Tibial nerve (tissue), 4 donors: ENCODE results near the gene TBC1D4. TPM values are rescaled to one million over a fixed set of nuclear protein-coding genes. Genes with fewer than 3 reads are reported as not detected.

Experiments used
- DNase-seq, 2 donors: peaks; one replicate each; pipeline ENCODE4 v3.0.0-alpha.2; 2019; ENCODE audit warnings: low spot score in 2 of 2
- H3K27ac ChIP-seq, 4 donors: fragments of 200-600 bp; sonication (generic) in 3 of 4; one replicate each; pipeline ENCODE4 v1.5.1; 2017 to 2019; ENCODE audit warnings: mild to moderate bottlenecking in 1 of 4
- H3K27me3 ChIP-seq, 2 donors: fragments of 200-600 bp; sonication (generic) in 1 of 2; one replicate each; pipeline versions ENCODE4 v1.5.1 to v1.6.0; 2017 to 2019
- H3K36me3 ChIP-seq, 3 donors: fragments of 200-600 bp; sonication (generic); one replicate each; pipeline ENCODE4 v1.5.1; 2018 to 2019
- H3K4me1 ChIP-seq, 4 donors: fragments of 200-600 bp; sonication (generic) in 3 of 4; one replicate each; pipeline ENCODE4 v1.5.1; 2017 to 2019
- H3K4me3 ChIP-seq, 4 donors: fragments of 200-600 bp; sonication (generic) in 3 of 4; one replicate each; pipeline ENCODE4 v1.5.1; 2017 to 2019; ENCODE audit warnings: mild to moderate bottlenecking in 1 of 4, moderate library complexity in 1 of 4
- H3K9me3 ChIP-seq, 4 donors: fragments of 200-600 bp; sonication (generic) in 3 of 4; one replicate each; pipeline ENCODE4 v1.5.1; 2017 to 2019
- CTCF ChIP-seq, 5 experiments: fragments of 200-600 bp in 3 of 5; fragments of 450-650 bp in 2 of 5; sonication (generic) in 3 of 5; IDR thresholded peaks; one replicate each; pipeline ENCODE4 v1.5.1; 2016 to 2019; ENCODE audit warnings: antibody characterized with exemption in 5 of 5, mild to moderate bottlenecking in 3 of 5, moderate library complexity in 2 of 5
- EP300 ChIP-seq, 2 donors: sonication (generic); formaldehyde crosslinking; IDR thresholded peaks; one replicate each; pipeline ENCODE4 v1.6.1; 2017; ENCODE audit warnings: antibody characterized with exemption in 2 of 2, mild to moderate bottlenecking in 1 of 2
- POLR2A ChIP-seq, 2 donors: fragments of 450-650 bp; IDR thresholded peaks; one replicate each; pipeline ENCODE4 v1.6.1; 2017; ENCODE audit warnings: antibody characterized with exemption in 2 of 2, mild to moderate bottlenecking in 2 of 2, moderate library complexity in 2 of 2
- WGBS, 2 donors: methylation state at CpG; one replicate each; pipeline ENCODE4 v1.1.5; 2018; 5-methylcytosine and 5-hydroxymethylcytosine counted together
- total RNA-seq, 4 donors: library from RNA; depleted of rRNA; stranded (reverse); fragments of >200 nt; gene quantifications; one replicate each; pipeline ENCODE4 v1.1.0, GENCODE V29; 2016

The TBC1D4 gene
- total RNA-seq, 4 donors from 2014 or later, result 17.7 to 45.4 (median 33.4) TPM

- Histone ChIP-seq H3K36me3 (peaks cover 0 to 5% (median 0%) of the 10 kb centered on the region in 3 donors), H3K4me3 (no peak overlapping the region), H3K9me3 (no peaks in the 10 kb centered on the region), H3K27ac (no peak overlapping the region), H3K27me3 (no peaks in the 10 kb centered on the region), H3K4me1 (peaks cover 0 to 19% (median 0%) of the 10 kb centered on the region in 4 donors)
- WGBS, 2 donors, result 92 to 94% methylated on average over 7 of the region's 7 CpGs
- DNase-seq, result no peak
- TF ChIP-seq CTCF (IDR thresholded peaks at IDR 0.05) (no peak), EP300 (IDR thresholded peaks at IDR 0.05) (no peak), POLR2A (IDR thresholded peaks at IDR 0.05) (no peak)
Measured at GRCh38 chr13:75469047-75469446, 12.9 kb downstream of the TBC1D4 start.

DNA sequence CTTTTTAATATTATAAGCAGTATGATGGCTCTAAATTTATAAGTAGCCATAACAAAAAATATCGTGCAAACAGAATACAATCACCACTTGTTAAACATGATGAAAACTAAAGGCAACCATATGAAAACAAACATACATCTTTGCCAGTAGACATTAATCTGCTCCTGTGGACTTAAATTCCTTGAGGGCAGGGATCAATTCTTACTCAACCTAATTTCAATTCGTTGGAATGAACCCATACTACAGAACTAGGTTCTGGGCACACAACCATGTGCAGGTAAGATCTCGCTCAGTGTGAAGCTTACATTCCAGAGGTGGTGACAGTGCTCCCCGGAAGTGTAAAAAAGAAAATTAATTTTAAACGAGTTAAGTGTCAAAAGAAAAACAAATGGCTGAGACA lies 13.4 kb downstream of the TBC1D4 start:
- H3K9me3 ChIP-seq, result no peaks in the 10 kb centered on the region

GRCh38 chr13:75468098-75468497 lies 13.9 kb downstream of the TBC1D4 start:
- Histone ChIP-seq H3K36me3 (peaks cover 0 to 5% (median 0%) of the 10 kb centered on the region in 3 donors), H3K4me3 (no peak overlapping the region), H3K27me3 (no peaks in the 10 kb centered on the region), H3K9me3 (no peaks in the 10 kb centered on the region), H3K4me1 (peaks cover 0 to 17% (median 0%) of the 10 kb centered on the region in 4 donors), H3K27ac (peak overlapping the region in 2 of 4 donors; percentile 33 to 57)
- no peak for DNase-seq
- 32 to 47% methylated on average over 1 of the region's 1 CpG for WGBS, 2 donors
- no peak for TF ChIP-seq CTCF (IDR thresholded peaks at IDR 0.05)
- no peak for TF ChIP-seq EP300 (IDR thresholded peaks at IDR 0.05)
- no peak for TF ChIP-seq POLR2A (IDR thresholded peaks at IDR 0.05)

More for the DNA sequence above, 13.4 kb downstream of the TBC1D4 start:
- peaks cover 0 to 5% (median 0%) of the 10 kb centered on the region in 3 donors for H3K36me3 ChIP-seq
- DNase-seq, result no peak
- TF ChIP-seq CTCF (IDR thresholded peaks at IDR 0.05) (no peak), POLR2A (IDR thresholded peaks at IDR 0.05) (no peak), EP300 (IDR thresholded peaks at IDR 0.05) (no peak)
- WGBS, 2 donors, result 68 to 72% methylated on average over 5 of the region's 5 CpGs
- peak overlapping the region in 1 of 4 donors; percentile 57 for H3K27ac ChIP-seq
- H3K4me3 ChIP-seq, result no peak overlapping the region
- peaks cover 0 to 19% (median 0%) of the 10 kb centered on the region in 4 donors for H3K4me1 ChIP-seq
- no peaks in the 10 kb centered on the region for H3K27me3 ChIP-seq

GRCh38 chr13:75467040-75467728 lies 14.8 kb downstream of the TBC1D4 start:
- Histone ChIP-seq H3K4me3 (no peak overlapping the region), H3K9me3 (no peaks in the 10 kb centered on the region), H3K27me3 (no peaks in the 10 kb centered on the region), H3K27ac (peak overlapping the region in 1 of 4 donors; percentile 57), H3K36me3 (peaks cover 0 to 5% (median 0%) of the 10 kb centered on the region in 3 donors), H3K4me1 (peaks cover 0 to 10% (median 0%) of the 10 kb centered on the region in 4 donors)
- no peak for DNase-seq
- 92 to 96% methylated on average over 3 of the region's 3 CpGs for WGBS, 2 donors
- TF ChIP-seq CTCF (IDR thresholded peaks at IDR 0.05) (no peak), POLR2A (IDR thresholded peaks at IDR 0.05) (no peak), EP300 (IDR thresholded peaks at IDR 0.05) (no peak)

- Histone ChIP-seq H3K4me1 (peaks cover 0 to 10% (median 0%) of the 10 kb centered on the region in 4 donors), H3K36me3 (peaks cover 0 to 5% (median 0%) of the 10 kb centered on the region in 3 donors), H3K9me3 (no peaks in the 10 kb centered on the region), H3K27ac (no peak overlapping the region), H3K4me3 (no peak overlapping the region), H3K27me3 (no peaks in the 10 kb centered on the region)
- DNase-seq, result no peak
- TF ChIP-seq EP300 (IDR thresholded peaks at IDR 0.05) (no peak), POLR2A (IDR thresholded peaks at IDR 0.05) (no peak), CTCF (IDR thresholded peaks at IDR 0.05) (no peak)
- 100% methylated on average over 1 of the region's 1 CpG for WGBS, 2 donors
Measured at GRCh38 chr13:75465236-75465635, 16.7 kb downstream of the TBC1D4 start.
